Regular cardiac myocyte (primary cell): ENCODE results near the gene GPN1. TPM values are rescaled to one million over a fixed set of nuclear protein-coding genes. Genes with fewer than 3 reads are reported as not detected.

ENCODE experiments used
- total RNA-seq: library from RNA; depleted of rRNA; stranded (reverse); fragments of >200 nt; gene quantifications from 2 replicates; pipeline ENCODE4 v1.2.3, GENCODE V29; 2014

Gene GPN1
- 30.7 and 60.2 TPM in 2 replicates for total RNA-seq

GRCh38 chr2:27628767-27629709 is at the start of gene GPN1, which contains the start of gene CCDC121:
TSS of gene GPN1 (plus strand) at chr2:27629050. CDS start at chr2:27629059, 9 bp downstream.
TSS of gene CCDC121 (minus strand) at chr2:27629012. CDS start at chr2:27627799, 1,213 bp downstream.

GRCh38 chr2:27582695-27583389 is 46.0 kb upstream of the GPN1 start, which contains the start of gene ZNF512:
TSS of gene ZNF512 (plus strand) at chr2:27583042. CDS start at chr2:27583113, 71 bp downstream.

GRCh38 chr2:27663285-27664153 is 34.7 kb downstream of the GPN1 start, which contains the start of the genes SLC4A1AP and SUPT7L:
TSS of gene SLC4A1AP (plus strand) at chr2:27663889. CDS start at chr2:27663915, 26 bp downstream.
TSS of gene SUPT7L (minus strand) at chr2:27663614. CDS start at chr2:27662192, 1,422 bp downstream.

Other genes starting within 250 kb of the GPN1 start
- gene ZNF513, start 248.3 kb upstream of the GPN1 start, total RNA-seq = 6.8 and 7.1 TPM in 2 replicates
- gene PPM1G, start 219.5 kb upstream of the GPN1 start, total RNA-seq = 59.5 and 167 TPM in 2 replicates
- 100 and 134 TPM in 2 replicates for gene NRBP1, start 200.4 kb upstream of the GPN1 start, total RNA-seq
- gene KRTCAP3, start 186.7 kb upstream of the GPN1 start, total RNA-seq = not detected in 2 replicates
- 23.6 and 26.8 TPM in 2 replicates for gene IFT172, start 139.3 kb upstream of the GPN1 start, total RNA-seq
- 21.7 and 24.5 TPM in 2 replicates for gene FNDC4, start 133.8 kb upstream of the GPN1 start, total RNA-seq
- 1.1 and 1.9 TPM in 2 replicates for gene GCKR, start 132.2 kb upstream of the GPN1 start, total RNA-seq
- 21.1 and 30.4 TPM in 2 replicates for gene ZNF512, start 46.0 kb upstream of the GPN1 start, total RNA-seq
- 1.1 and 1.5 TPM in 2 replicates for gene CCDC121, start within 50 bp of the GPN1 start, total RNA-seq
- 15.3 and 33.3 TPM in 2 replicates for gene SUPT7L, start 34.6 kb downstream of the GPN1 start, total RNA-seq
- 37.8 and 39.5 TPM in 2 replicates for gene SLC4A1AP, start 34.8 kb downstream of the GPN1 start, total RNA-seq
- 67.4 and 89.5 TPM in 2 replicates for gene MRPL33, start 142.7 kb downstream of the GPN1 start, total RNA-seq